B cell (primary cell): ENCODE data around the gene CACNG8.

Experiments
- EZH2 ChIP-seq: IDR thresholded peaks from 2 replicates; pipeline ENCODE4 v1.6.1; 2012; ENCODE audit warnings: borderline replicate concordance, low read depth, mild to moderate bottlenecking, moderate library complexity, low read length; ENCODE audit not compliant: insufficient read depth, poor library complexity, severe bottlenecking
- TF ChIP-seq, protein P1 (sequence below): fragments of 200-600 bp; IDR thresholded peaks from one replicate; pipeline ENCODE4 v1.8.0; 2022; ENCODE audit warnings: antibody characterized with exemption, mild to moderate bottlenecking

DNA sequence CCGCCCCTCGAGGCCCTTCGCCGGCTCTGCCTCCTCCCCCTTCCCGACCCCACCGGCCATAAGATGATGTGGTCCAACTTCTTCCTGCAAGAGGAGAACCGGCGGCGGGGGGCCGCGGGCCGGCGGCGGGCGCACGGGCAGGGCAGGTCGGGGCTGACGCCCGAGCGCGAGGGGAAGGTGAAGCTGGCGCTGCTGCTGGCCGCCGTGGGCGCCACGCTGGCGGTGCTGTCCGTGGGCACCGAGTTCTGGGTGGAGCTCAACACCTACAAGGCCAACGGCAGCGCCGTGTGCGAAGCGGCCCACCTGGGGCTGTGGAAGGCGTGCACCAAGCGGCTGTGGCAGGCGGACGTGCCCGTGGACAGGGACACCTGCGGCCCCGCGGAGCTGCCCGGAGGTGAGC lies 30.1 kb downstream of the CACNG8 start:
- TF ChIP-seq, protein P1, sequence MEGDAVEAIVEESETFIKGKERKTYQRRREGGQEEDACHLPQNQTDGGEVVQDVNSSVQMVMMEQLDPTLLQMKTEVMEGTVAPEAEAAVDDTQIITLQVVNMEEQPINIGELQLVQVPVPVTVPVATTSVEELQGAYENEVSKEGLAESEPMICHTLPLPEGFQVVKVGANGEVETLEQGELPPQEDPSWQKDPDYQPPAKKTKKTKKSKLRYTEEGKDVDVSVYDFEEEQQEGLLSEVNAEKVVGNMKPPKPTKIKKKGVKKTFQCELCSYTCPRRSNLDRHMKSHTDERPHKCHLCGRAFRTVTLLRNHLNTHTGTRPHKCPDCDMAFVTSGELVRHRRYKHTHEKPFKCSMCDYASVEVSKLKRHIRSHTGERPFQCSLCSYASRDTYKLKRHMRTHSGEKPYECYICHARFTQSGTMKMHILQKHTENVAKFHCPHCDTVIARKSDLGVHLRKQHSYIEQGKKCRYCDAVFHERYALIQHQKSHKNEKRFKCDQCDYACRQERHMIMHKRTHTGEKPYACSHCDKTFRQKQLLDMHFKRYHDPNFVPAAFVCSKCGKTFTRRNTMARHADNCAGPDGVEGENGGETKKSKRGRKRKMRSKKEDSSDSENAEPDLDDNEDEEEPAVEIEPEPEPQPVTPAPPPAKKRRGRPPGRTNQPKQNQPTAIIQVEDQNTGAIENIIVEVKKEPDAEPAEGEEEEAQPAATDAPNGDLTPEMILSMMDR = no peak
- TF ChIP-seq EZH2 = no peak
